DOHH2 (cell line): ENCODE data around the gene APOOL.
"Not testable (repeated sequence)": the region's sequence is repeated elsewhere in the genome, so short reads cannot be mapped to it uniquely, and the experiment has no call there.

Experiments used
- H3F3A ChIP-seq: fragments of 200-600 bp; sonication (generic), shearing (Covaris generic); 2 replicates; pipeline ENCODE4 v1.6.0; 2016; ENCODE audit warnings: antibody characterized with exemption, mild to moderate bottlenecking; ENCODE audit not compliant: control insufficient read depth, insufficient read depth
- H3K27ac ChIP-seq: fragments of 200-600 bp; sonication (generic); 2 replicates; pipeline ENCODE4 v1.5.1; 2014; ENCODE audit warnings: low read depth, mild to moderate bottlenecking, low read length, moderate library complexity
- H3K27me3 ChIP-seq: fragments of 200-600 bp; sonication (generic); 2 replicates; pipeline ENCODE4 v1.6.1; 2014; ENCODE audit warnings: mild to moderate bottlenecking, low read length, mixed read lengths; ENCODE audit not compliant: control insufficient read depth
- H3K36me3 ChIP-seq: fragments of 200-600 bp; sonication (generic); 2 replicates; pipeline ENCODE4 v1.6.1; 2014; ENCODE audit warnings: mild to moderate bottlenecking, low read length, moderate library complexity, mixed read lengths; ENCODE audit not compliant: control insufficient read depth
- H3K4me1 ChIP-seq: fragments of 200-600 bp; sonication (generic); 2 replicates; pipeline ENCODE4 v1.6.1; 2014; ENCODE audit warnings: mild to moderate bottlenecking, low read length, mixed read lengths; ENCODE audit not compliant: control insufficient read depth
- H3K4me2 ChIP-seq: fragments of 200-600 bp; sonication (generic); 2 replicates; pipeline ENCODE4 v1.6.0; 2014; ENCODE audit warnings: mild to moderate bottlenecking, low read length, moderate library complexity
- H3K4me3 ChIP-seq: fragments of 200-600 bp; sonication (generic); 2 replicates; pipeline ENCODE4 v1.5.1; 2014; ENCODE audit warnings: mild to moderate bottlenecking, low read length, mixed read lengths
- H3K79me2 ChIP-seq: fragments of 200-600 bp; sonication (generic); 2 replicates; pipeline ENCODE4 v1.6.1; 2014; ENCODE audit warnings: mild to moderate bottlenecking, low read length, mixed read lengths; ENCODE audit not compliant: control insufficient read depth
- H3K9me2 ChIP-seq: fragments of 200-600 bp; sonication (generic); replicated peaks from 2 replicates; pipeline ENCODE4 v1.6.1; 2014; ENCODE audit warnings: mild to moderate bottlenecking, low read length, mixed read lengths; ENCODE audit not compliant: control insufficient read depth
- H3K9me3 ChIP-seq: fragments of 200-600 bp; sonication (generic); 2 replicates; pipeline ENCODE4 v1.6.1; 2014; ENCODE audit warnings: antibody characterized with exemption, low read length, mixed read lengths; ENCODE audit not compliant: control insufficient read depth, insufficient read depth
- H4K20me1 ChIP-seq: fragments of 200-600 bp; sonication (generic); 2 replicates; pipeline ENCODE4 v1.6.0; 2014; ENCODE audit warnings: low read depth, mild to moderate bottlenecking, antibody characterized with exemption, low read length, moderate library complexity; ENCODE audit not compliant: control insufficient read depth, insufficient read depth
- EZH2phosphoT487 ChIP-seq: fragments of 200-600 bp; sonication (generic); IDR thresholded peaks from 2 replicates; pipeline ENCODE4 v1.6.1; 2017; ENCODE audit warnings: borderline replicate concordance, mild to moderate bottlenecking, antibody characterized with exemption, low read length, moderate library complexity, mixed read lengths
- TF ChIP-seq, protein P1 (sequence below): fragments of 200-600 bp; sonication (generic); IDR thresholded peaks from one replicate; pipeline ENCODE4 v1.5.1; 2014; ENCODE audit warnings: antibody characterized with exemption, mild to moderate bottlenecking, low read depth, low read length; ENCODE audit not compliant: poor library complexity, severe bottlenecking

The APOOL gene

GRCh38 chrX:85003655-85004244, at the start of gene APOOL:
TSS of gene APOOL (plus strand) at chrX:85003877. CDS start at chrX:85003913, 36 bp downstream.
- Histone ChIP-seq H3F3A (no peaks in the 10 kb centered on the region), H3K4me2 (peak within 1 kb of the TSS; percentile 58), H3K9me3 (no peaks in the 10 kb centered on the region), H3K36me3 (no peaks in the 10 kb centered on the region), H3K4me1 (peaks cover 4% of the 10 kb centered on the region), H3K27ac (peak within 1 kb of the TSS; percentile 59), H3K4me3 (peak within 1 kb of the TSS; percentile 84), H3K9me2 (no peaks in the 10 kb centered on the region), H3K27me3 (no peaks in the 10 kb centered on the region), H3K79me2 (peaks cover 39% of the 10 kb centered on the region), H4K20me1 (no peaks in the 10 kb centered on the region)
- TF ChIP-seq, protein P1, sequence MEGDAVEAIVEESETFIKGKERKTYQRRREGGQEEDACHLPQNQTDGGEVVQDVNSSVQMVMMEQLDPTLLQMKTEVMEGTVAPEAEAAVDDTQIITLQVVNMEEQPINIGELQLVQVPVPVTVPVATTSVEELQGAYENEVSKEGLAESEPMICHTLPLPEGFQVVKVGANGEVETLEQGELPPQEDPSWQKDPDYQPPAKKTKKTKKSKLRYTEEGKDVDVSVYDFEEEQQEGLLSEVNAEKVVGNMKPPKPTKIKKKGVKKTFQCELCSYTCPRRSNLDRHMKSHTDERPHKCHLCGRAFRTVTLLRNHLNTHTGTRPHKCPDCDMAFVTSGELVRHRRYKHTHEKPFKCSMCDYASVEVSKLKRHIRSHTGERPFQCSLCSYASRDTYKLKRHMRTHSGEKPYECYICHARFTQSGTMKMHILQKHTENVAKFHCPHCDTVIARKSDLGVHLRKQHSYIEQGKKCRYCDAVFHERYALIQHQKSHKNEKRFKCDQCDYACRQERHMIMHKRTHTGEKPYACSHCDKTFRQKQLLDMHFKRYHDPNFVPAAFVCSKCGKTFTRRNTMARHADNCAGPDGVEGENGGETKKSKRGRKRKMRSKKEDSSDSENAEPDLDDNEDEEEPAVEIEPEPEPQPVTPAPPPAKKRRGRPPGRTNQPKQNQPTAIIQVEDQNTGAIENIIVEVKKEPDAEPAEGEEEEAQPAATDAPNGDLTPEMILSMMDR = no peak
- no peak for TF ChIP-seq EZH2phosphoT487

- no peaks in the 10 kb centered on the region for H4K20me1 ChIP-seq
- no peaks in the 10 kb centered on the region for H3K9me2 ChIP-seq
- peak overlapping the region; percentile 40; the same call in 1 of the 2 replicates for H3K4me2 ChIP-seq
- TF ChIP-seq, protein P1 = no peak
- TF ChIP-seq EZH2phosphoT487 = no peak
- H3F3A ChIP-seq = no peaks in the 10 kb centered on the region
- H3K4me1 ChIP-seq = peaks cover 20% of the 10 kb centered on the region
- H3K79me2 ChIP-seq = no peaks in the 10 kb centered on the region
- H3K27me3 ChIP-seq = no peaks in the 10 kb centered on the region
- no peak overlapping the region for H3K4me3 ChIP-seq
- peak overlapping the region; percentile 47 for H3K27ac ChIP-seq
- H3K36me3 ChIP-seq = no peaks in the 10 kb centered on the region
- H3K9me3 ChIP-seq = no peaks in the 10 kb centered on the region
These were observed 47.4 kb upstream of the APOOL start for GRCh38 chrX:84956304-84956703.

DNA sequence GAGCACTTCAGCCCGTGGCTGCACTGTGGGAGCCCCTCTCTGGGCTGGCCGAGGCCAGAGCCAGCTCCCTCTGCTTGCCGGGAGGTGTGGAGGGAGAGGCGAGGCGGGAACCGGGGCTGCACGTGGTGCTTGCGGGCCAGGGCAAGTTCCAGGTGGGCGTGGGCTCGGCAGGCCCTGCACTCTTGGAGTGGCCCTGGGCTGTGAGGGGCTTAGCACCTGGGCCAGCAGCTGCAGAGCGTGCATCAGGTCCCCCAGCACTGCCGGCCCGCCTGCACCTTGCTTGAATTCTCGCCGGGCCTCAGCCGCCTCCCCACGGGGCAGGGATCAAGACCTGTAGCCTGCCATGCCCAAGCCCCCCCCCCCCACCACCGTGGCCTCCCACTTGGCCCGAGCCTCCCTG, 28.9 kb upstream of the APOOL start:
- H3K27ac ChIP-seq = no peak overlapping the region
- no peaks in the 10 kb centered on the region for H3F3A ChIP-seq
- H3K4me2 ChIP-seq = no peak overlapping the region
- no peak for TF ChIP-seq EZH2phosphoT487
- TF ChIP-seq, protein P1 = no peak
- H3K36me3 ChIP-seq = no peaks in the 10 kb centered on the region
- H3K27me3 ChIP-seq = no peaks in the 10 kb centered on the region
- H3K79me2 ChIP-seq = no peaks in the 10 kb centered on the region
- no peaks in the 10 kb centered on the region for H3K4me1 ChIP-seq
- no peaks in the 10 kb centered on the region for H3K9me2 ChIP-seq
- no peak overlapping the region for H3K4me3 ChIP-seq
- H4K20me1 ChIP-seq = no peaks in the 10 kb centered on the region
- H3K9me3 ChIP-seq = no peaks in the 10 kb centered on the region

DNA sequence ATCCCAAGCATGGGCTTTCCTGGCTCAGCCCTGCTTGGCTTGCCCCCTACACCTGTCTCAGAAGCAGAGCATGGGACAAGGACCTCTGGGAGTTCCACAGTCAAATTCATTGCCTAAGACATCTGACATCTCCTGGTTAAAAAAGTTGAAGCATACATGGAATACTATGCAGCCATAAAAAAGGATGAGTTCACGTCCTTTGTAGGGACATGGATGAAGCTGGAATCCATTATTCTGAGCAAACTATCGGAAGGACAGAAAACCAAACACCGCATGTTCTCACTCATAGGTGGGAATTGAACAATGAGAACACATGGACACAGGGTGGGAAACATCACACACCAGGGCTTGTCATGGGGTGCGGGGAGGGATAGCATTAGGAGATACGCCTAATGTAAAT, 11.9 kb upstream of the APOOL start:
- H3K9me2 ChIP-seq, H3K4me3 ChIP-seq, H3K36me3 ChIP-seq, H3K4me2 ChIP-seq, H3K9me3 ChIP-seq, H3F3A ChIP-seq, H3K79me2 ChIP-seq, H4K20me1 ChIP-seq, H3K27me3 ChIP-seq, H3K4me1 ChIP-seq, H3K27ac ChIP-seq: not testable (repeated sequence)
